ENCODE measurements around the gene GPAM. TPM values are rescaled to one million over a fixed set of nuclear protein-coding genes. Genes with fewer than 3 reads are reported as not detected.

Gene GPAM
- total and polyA plus RNA-seq, 2 of the 8 experiments (the other 6 are each of a cell fraction or from before 2014, with no cell fraction given), result 5.5 to 15.5 TPM

DNA sequence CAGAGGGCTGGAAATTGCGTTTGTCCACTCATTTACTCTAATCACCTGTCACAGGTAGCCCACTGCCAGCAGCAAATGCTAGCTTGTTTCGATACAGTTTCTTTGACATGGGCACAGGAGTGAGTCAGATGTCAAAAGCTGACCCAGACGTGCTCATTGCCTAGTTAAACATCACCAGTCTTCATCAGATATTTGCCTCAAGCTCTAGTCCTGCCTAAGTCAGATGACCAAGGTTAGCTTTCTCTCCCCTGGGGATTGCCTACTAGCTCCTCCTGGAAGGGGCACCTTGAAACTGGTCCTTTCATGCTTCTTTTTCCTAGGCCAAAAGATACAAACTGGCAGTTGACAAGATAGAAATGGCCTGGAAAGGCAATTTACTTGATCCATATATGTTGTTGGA, 35.2 kb downstream of the GPAM start:
- Histone ChIP-seq H2BK12ac (ENCODE audit: low read depth, low read length) (no peak overlapping the region), H4K91ac (replicated peaks; ENCODE audit: insufficient read length, low read length) (no peak overlapping the region), H3K36me3 (ENCODE audit: control insufficient read depth in 2 of 4, insufficient read depth in 4 of 4, low read length in 3 of 4) (peaks cover 0 to 11% (median 7%) of the 10 kb centered on the region in 4 experiments; a peak in 5 of 8 replicates), H2BK5ac (ENCODE audit: low read depth, low read length) (no peak overlapping the region), H3K14ac (ENCODE audit: insufficient read length) (no peak overlapping the region), H2AFZ (ENCODE audit: low read length) (no peak overlapping the region), H3K9me3 (ENCODE audit: insufficient read depth in 2 of 2, low read depth in 1 of 2, low read length in 1 of 2) (no peaks in the 10 kb centered on the region), H2AK5ac (ENCODE audit: low read depth, low read length) (no peak overlapping the region), H2BK15ac (ENCODE audit: low read length) (no peak overlapping the region), H2BK120ac (replicated peaks; ENCODE audit: low read depth, low read length) (no peak overlapping the region), H3K18ac (ENCODE audit: extremely low read depth, low read length) (no peak overlapping the region), H4K20me1 (replicated peaks in 1 of 2; ENCODE audit: control insufficient read depth in 1 of 2, insufficient read depth in 2 of 2, low read length in 2 of 2) (no peaks in the 10 kb centered on the region), H2BK20ac (ENCODE audit: low read length) (no peak overlapping the region), H4K5ac (ENCODE audit: insufficient read length, low read depth, low read length) (no peak overlapping the region), H3K23ac (ENCODE audit: insufficient read length) (no peak overlapping the region), H3K4me1 (replicated peaks in 1 of 4; ENCODE audit: control insufficient read depth in 3 of 4, insufficient read depth in 4 of 4, low read length in 3 of 4) (no peaks in the 10 kb centered on the region), H3K27me3 (replicated peaks in 1 of 4; ENCODE audit: control insufficient read depth in 3 of 4, extremely low read depth in 1 of 4, insufficient read depth in 3 of 4, low read length in 3 of 4) (no peaks in the 10 kb centered on the region), H3K27ac (ENCODE audit: low read depth, low read length) (no peak overlapping the region), H3K23me2 (ENCODE audit: low read depth, low read length) (peaks cover 1% of the 10 kb centered on the region; the same call in 1 of the 2 replicates), H3K79me1 (ENCODE audit: low read depth, low read length) (no peaks in the 10 kb centered on the region), H3K9ac (replicated peaks in 1 of 4; ENCODE audit: extremely low read depth in 1 of 4, low read depth in 3 of 4, low read length in 3 of 4) (no peak overlapping the region), H4K8ac (ENCODE audit: extremely low read depth, insufficient read depth, low read length) (no peak overlapping the region), H3K4ac (replicated peaks; ENCODE audit: insufficient read length, low read depth, low read length) (no peak overlapping the region), H3K4me3 (ENCODE audit: extremely low read depth in 1 of 4, insufficient read depth in 2 of 4, low read depth in 3 of 4, low read length in 4 of 4) (no peak overlapping the region), H3K79me2 (ENCODE audit: control insufficient read depth in 1 of 2, insufficient read depth in 2 of 2, low read length in 2 of 2) (no peaks in the 10 kb centered on the region), H3K4me2 (ENCODE audit: insufficient read depth in 1 of 2, low read depth in 2 of 2, low read length in 2 of 2) (no peak overlapping the region), H3K56ac (replicated peaks; ENCODE audit: insufficient read length, low read depth, low read length) (no peak overlapping the region)
- FAIRE-seq (no peak), DNase-seq (ENCODE audit: low read depth in 1 of 2, low spot score in 2 of 2) (no peak)
- 91% methylated on average over 3 of the region's 3 CpGs; no CpG with 5 or more reads in 1 of the 2 experiments for WGBS, 2 experiments (ENCODE audit: extremely low coverage in 1 of 2, insufficient coverage in 1 of 2, insufficient read length in 1 of 2, insufficient replicate concordance in 2 of 2, low coverage in 1 of 2, low lambda C conversion rate in 2 of 2, missing lambda C conversion rate in 1 of 2)
- CTCF ChIA-PET (ENCODE audit: partially characterized antibody), result interaction anchor here (1.0 to 7.8 kb wide), 4 partner anchors 11 to 168 kb away, joined by 3 to 32 read pairs (median 12); no protein-coding TSS in a partner anchor
- TF ChIP-seq NANOG (IDR thresholded peaks at IDR 0.05; ENCODE audit: insufficient read depth, low read depth, low read length, poor library complexity, severe bottlenecking) (no peak), KDM5A (IDR thresholded peaks at IDR 0.05; ENCODE audit: low read length) (no peak), GABPA (IDR thresholded peaks at IDR 0.05; ENCODE audit: borderline replicate concordance, insufficient read depth, low read length) (no peak), POU5F1 (IDR thresholded peaks at IDR 0.05; ENCODE audit: low read depth, low read length) (no peak), RFX5 (IDR thresholded peaks at IDR 0.05; ENCODE audit: borderline replicate concordance, low read depth, low read length) (no peak), PHF8 (conservative IDR thresholded peaks at IDR 0.05; ENCODE audit: low read depth, low read length) (no peak), CHD1 (IDR thresholded peaks at IDR 0.05; ENCODE audit: low read depth, low read length) (no peak), JUND (IDR thresholded peaks at IDR 0.05; ENCODE audit: low read length) (no peak), EGR1 (IDR thresholded peaks at IDR 0.05; ENCODE audit: borderline replicate concordance, low read depth, low read length) (no peak), CBX8 (IDR thresholded peaks at IDR 0.05; ENCODE audit: borderline replicate concordance, low read depth, low read length) (no peak), SP1 (IDR thresholded peaks at IDR 0.05; ENCODE audit: low read depth, low read length) (no peak), EP300 (IDR thresholded peaks at IDR 0.05; ENCODE audit: borderline replicate concordance in 1 of 2, low read depth in 2 of 2, low read length in 2 of 2) (no peak)
- POLR2A ChIA-PET (ENCODE audit: partially characterized antibody), result interaction anchor here (0.6 kb wide), 1 partner anchor 1540 kb away, joined by 3 read pairs; no protein-coding TSS in a partner anchor

Data from H1 (cell line).